HCT116 (cell line): ENCODE results near the gene PLSCR5. TPM values are rescaled to one million over a fixed set of nuclear protein-coding genes. Genes with fewer than 3 reads are reported as not detected.

Experiments used
- ATAC-seq: fragments of 200-7000 bp; cut with Tn5 transposase; 2 replicates; pipeline ENCODE4 v1.9.1; 2020; ENCODE audit warnings: mild to moderate bottlenecking, moderate library complexity
- BruUV-seq: library from RNA; stranded (reverse); fragments of 400-500 nt; replicated peaks from 2 replicates; lab custom pipeline; 2021; lab: Mats Ljungman, UMichigan
- CTCF ChIA-PET: fragments of 300-600 bp; sonication (Branson Sonifier 250); formaldehyde crosslinking; loops from one replicate; lab custom pipeline; 2021; ENCODE audit warnings: antibody characterized with exemption; lab: Charles Lee
- POLR2A ChIA-PET: fragments of 300-600, 350-600 bp; sonication (Branson Sonifier 250); formaldehyde crosslinking; loops from one replicate; lab custom pipeline; 2021; ENCODE audit warnings: antibody characterized with exemption; lab: Charles Lee
- RAD21 ChIA-PET, 2 experiments: fragments of 300-600 bp; sonication (Branson Sonifier 250); formaldehyde crosslinking; loops; one replicate each; lab custom pipeline; 2023; ENCODE audit warnings: low total read pairs in 2 of 2; ENCODE audit not compliant: uncharacterized antibody in 2 of 2, unreplicated experiment in 2 of 2, low non-redundant PET in 1 of 2; lab: Charles Lee
- DNase-seq: peaks from one replicate; pipeline ENCODE4 v3.0.0-alpha.2; 2010; ENCODE audit warnings: low read depth, low spot score
- H2AFZ ChIP-seq: fragments of 200-600 bp; shearing (Covaris generic), sonication (generic); 2 replicates; pipeline ENCODE4 v1.6.1; 2017; ENCODE audit warnings: low read depth, mixed run types, mixed read lengths, antibody characterized with exemption, low read length; ENCODE audit not compliant: poor library complexity, severe bottlenecking
- H3K27ac ChIP-seq: 2 replicates; pipeline ENCODE4 v1.5.1; 2012; ENCODE audit warnings: low read depth, low read length
- H3K27me3 ChIP-seq: fragments of 200-600 bp; sonication (generic); 2 replicates; pipeline ENCODE4 v1.6.1; 2016; ENCODE audit warnings: mixed run types, low read length, mixed read lengths; ENCODE audit not compliant: insufficient read depth
- H3K36me3 ChIP-seq, 2 experiments: fragments of 200-500 bp in 1 of 2; fragments of 200-600 bp in 1 of 2; sonication (Bioruptor generic) in 1 of 2; sonication (generic) in 1 of 2; 2 replicates each; pipeline versions ENCODE4 v1.5.1 to v1.6.1; 2014 to 2016; ENCODE audit warnings: low read length in 2 of 2, inconsistent platforms in 1 of 2, mixed read lengths in 1 of 2, mixed run types in 1 of 2; ENCODE audit not compliant: insufficient read depth in 2 of 2, control insufficient read depth in 1 of 2
- H3K4me1 ChIP-seq, 2 experiments: fragments of 200-600 bp in 1 of 2; sonication (generic) in 1 of 2; 2 replicates each; pipeline versions ENCODE4 v1.5.1 to v1.6.1; 2012 to 2017; ENCODE audit warnings: low read length in 2 of 2, inconsistent platforms in 1 of 2, mild to moderate bottlenecking in 1 of 2, mixed read lengths in 1 of 2, mixed run types in 1 of 2, moderate library complexity in 1 of 2; ENCODE audit not compliant: insufficient read depth in 2 of 2, control insufficient read depth in 1 of 2
- H3K4me2 ChIP-seq: fragments of 200-600 bp; sonication (generic); 2 replicates; pipeline ENCODE4 v1.6.1; 2017; ENCODE audit warnings: mixed run types, low read length, mixed read lengths
- H3K4me3 ChIP-seq, 2 experiments: fragments of 200-600 bp in 1 of 2; sonication (generic) in 1 of 2; replicated peaks in 1 of 2; 2 replicates each; pipeline ENCODE4 v1.5.1; 2011 to 2016; ENCODE audit warnings: low read length in 2 of 2, control low read depth in 1 of 2, low read depth in 1 of 2, mild to moderate bottlenecking in 1 of 2, mixed read lengths in 1 of 2, mixed run types in 1 of 2
- H3K79me2 ChIP-seq: fragments of 200-600 bp; sonication (generic); 2 replicates; pipeline ENCODE4 v1.6.1; 2017; ENCODE audit warnings: mild to moderate bottlenecking, mixed run types, low read length, moderate library complexity, mixed read lengths; ENCODE audit not compliant: insufficient read depth
- H3K9ac ChIP-seq: fragments of 200-600 bp; sonication (generic); 2 replicates; pipeline ENCODE4 v1.6.1; 2016; ENCODE audit warnings: low read length, mixed read lengths
- H3K9me2 ChIP-seq: fragments of 200-600 bp; sonication (generic), shearing (Covaris generic); 2 replicates; pipeline ENCODE4 v1.6.1; 2017; ENCODE audit warnings: mixed run types, mild to moderate bottlenecking, moderate library complexity; ENCODE audit not compliant: insufficient read depth
- H3K9me3 ChIP-seq, 2 experiments: fragments of 200-500 bp in 1 of 2; fragments of 200-600 bp in 1 of 2; sonication (Bioruptor generic) in 1 of 2; sonication (generic) in 1 of 2; 2 replicates each; pipeline ENCODE4 v1.6.1; 2014 to 2017; ENCODE audit warnings: low read length in 2 of 2, mixed read lengths in 2 of 2, inconsistent platforms in 1 of 2, low read depth in 1 of 2, mild to moderate bottlenecking in 1 of 2, mixed run types in 1 of 2, moderate library complexity in 1 of 2; ENCODE audit not compliant: control insufficient read depth in 1 of 2, insufficient read depth in 1 of 2
- H4K20me1 ChIP-seq: fragments of 200-600 bp; sonication (generic), shearing (Covaris generic); 2 replicates; pipeline ENCODE4 v1.6.1; 2017; ENCODE audit warnings: mixed run types, mild to moderate bottlenecking, moderate library complexity; ENCODE audit not compliant: insufficient read depth
- CBX3 ChIP-seq: IDR thresholded peaks from 2 replicates; pipeline ENCODE4 v1.6.1; 2012; ENCODE audit warnings: low read depth
- CEBPB ChIP-seq: IDR thresholded peaks from 2 replicates; pipeline ENCODE4 v1.6.1; 2012; ENCODE audit warnings: low read depth
- EGR1 ChIP-seq: IDR thresholded peaks from 2 replicates; pipeline ENCODE4 v1.6.1; 2012; ENCODE audit warnings: low read depth
- EZH2 ChIP-seq: fragments of 200-600 bp; sonication (generic); IDR thresholded peaks from 2 replicates; pipeline ENCODE4 v1.6.1; 2017; ENCODE audit warnings: antibody characterized with exemption, mixed run types
- EZH2phosphoT487 ChIP-seq: fragments of 200-600 bp; IDR thresholded peaks from 2 replicates; pipeline ENCODE4 v1.6.1; 2018; ENCODE audit warnings: antibody characterized with exemption, borderline replicate concordance
- FOSL1 ChIP-seq: IDR thresholded peaks from 2 replicates; pipeline ENCODE4 v1.6.1; 2012; ENCODE audit warnings: low read depth
- JUND ChIP-seq: IDR thresholded peaks from 2 replicates; pipeline ENCODE4 v1.6.1; 2012
- POLR2A ChIP-seq: IDR thresholded peaks from 2 replicates; pipeline ENCODE4 v1.7.0; 2011; ENCODE audit warnings: borderline replicate concordance; ENCODE audit not compliant: insufficient read depth, insufficient read length; ENCODE audit errors: extremely low read depth
- POLR2AphosphoS5 ChIP-seq: IDR thresholded peaks from 2 replicates; pipeline ENCODE4 v1.6.1; 2011; ENCODE audit warnings: mild to moderate bottlenecking, low read depth, low read length, moderate library complexity
- RAD21 ChIP-seq: IDR thresholded peaks from 2 replicates; pipeline ENCODE4 v1.6.1; 2012; ENCODE audit warnings: low read depth, mild to moderate bottlenecking
- SIN3A ChIP-seq: IDR thresholded peaks from 2 replicates; pipeline ENCODE4 v1.6.1; 2012; ENCODE audit warnings: low read depth
- TCF7L2 ChIP-seq: IDR thresholded peaks from 2 replicates; pipeline ENCODE4 v1.7.0; 2011; ENCODE audit warnings: borderline replicate concordance, inconsistent platforms; ENCODE audit not compliant: insufficient read depth, insufficient read length; ENCODE audit errors: extremely low read depth
- ZFX ChIP-seq: fragments of 450-650 bp; IDR thresholded peaks from 2 replicates; pipeline ENCODE4 v1.6.1; 2017
- ZNF274 ChIP-seq: fragments of 200-500 bp; sonication (Bioruptor generic); IDR thresholded peaks from 2 replicates; pipeline ENCODE4 v1.6.1; 2014; ENCODE audit warnings: mild to moderate bottlenecking, low read depth, low read length, inconsistent platforms
- intact Hi-C: fragments of 100-400 bp; cut with micrococcal nuclease; formaldehyde crosslinking; loops from 2 replicates; pipeline ENCODE4 v1.10.0; 2022
- total RNA-seq: library from RNA; stranded (reverse); gene quantifications from one replicate; pipeline ENCODE4 v1.2.1, GENCODE V29; 2021; ENCODE audit not compliant: unreplicated experiment
- TF ChIP-seq, protein P1 (sequence below): IDR thresholded peaks from 2 replicates; pipeline ENCODE4 v1.6.1; 2012
- TF ChIP-seq, protein P2 (sequence below): IDR thresholded peaks from 2 replicates; pipeline ENCODE4 v1.6.1; 2012
- TF ChIP-seq, protein P3 (sequence below), 3 experiments: fragments of 200-600 bp in 1 of 3; sonication (generic) in 1 of 3; IDR thresholded peaks in 2 of 3; conservative IDR thresholded peaks in 1 of 3; 2 replicates each; pipeline ENCODE4 v1.5.1; 2012 to 2017; ENCODE audit warnings: low read depth in 2 of 3, low read length in 2 of 3, antibody characterized with exemption in 1 of 3, borderline replicate concordance in 1 of 3, control low read depth in 1 of 3, mild to moderate bottlenecking in 1 of 3, mixed read lengths in 1 of 3, mixed run types in 1 of 3, moderate library complexity in 1 of 3; ENCODE audit not compliant: insufficient read depth in 1 of 3

PLSCR5 gene
- total RNA-seq, 1 experiment from 2014 or later = not detected

DNA sequence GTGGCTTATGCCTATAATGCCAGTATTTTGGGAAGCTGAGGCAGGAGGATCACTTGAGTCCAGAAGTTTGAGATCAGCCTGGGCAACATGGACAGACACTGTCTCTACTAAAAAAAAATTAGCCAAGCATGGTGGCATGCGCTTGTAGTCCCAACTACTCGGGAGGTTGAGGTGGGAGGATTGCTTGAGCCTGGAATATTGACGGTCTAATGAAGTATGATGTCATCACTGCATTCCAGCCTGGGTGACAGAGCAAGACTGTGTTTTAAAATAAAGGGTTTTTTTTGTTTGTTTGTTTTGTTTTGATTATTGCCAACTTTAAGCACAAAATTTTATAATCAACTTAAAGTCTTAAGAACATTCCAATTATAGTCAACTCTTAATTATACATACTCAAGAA, 67.5 kb downstream of the PLSCR5 start:
- ATAC-seq = no peak
- no peak overlapping the region for H3K4me2 ChIP-seq
- no peaks in the 10 kb centered on the region for H3K27me3 ChIP-seq
- intact Hi-C loops = no loop called here
- no peak overlapping the region for H2AFZ ChIP-seq
- TF ChIP-seq FOSL1 (no peak), TCF7L2 (no peak), SIN3A (no peak), EZH2phosphoT487 (no peak), CBX3 (no peak), EZH2 (no peak), CEBPB (no peak), POLR2AphosphoS5 (no peak), JUND (no peak), ZNF274 (no peak), POLR2A (no peak), ZFX (no peak), EGR1 (no peak), RAD21 (no peak)
- TF ChIP-seq, protein P1, sequence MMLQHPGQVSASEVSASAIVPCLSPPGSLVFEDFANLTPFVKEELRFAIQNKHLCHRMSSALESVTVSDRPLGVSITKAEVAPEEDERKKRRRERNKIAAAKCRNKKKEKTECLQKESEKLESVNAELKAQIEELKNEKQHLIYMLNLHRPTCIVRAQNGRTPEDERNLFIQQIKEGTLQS = no peak
- TF ChIP-seq, protein P2, sequence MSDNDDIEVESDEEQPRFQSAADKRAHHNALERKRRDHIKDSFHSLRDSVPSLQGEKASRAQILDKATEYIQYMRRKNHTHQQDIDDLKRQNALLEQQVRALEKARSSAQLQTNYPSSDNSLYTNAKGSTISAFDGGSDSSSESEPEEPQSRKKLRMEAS = no peak
- TF ChIP-seq, protein P3, sequence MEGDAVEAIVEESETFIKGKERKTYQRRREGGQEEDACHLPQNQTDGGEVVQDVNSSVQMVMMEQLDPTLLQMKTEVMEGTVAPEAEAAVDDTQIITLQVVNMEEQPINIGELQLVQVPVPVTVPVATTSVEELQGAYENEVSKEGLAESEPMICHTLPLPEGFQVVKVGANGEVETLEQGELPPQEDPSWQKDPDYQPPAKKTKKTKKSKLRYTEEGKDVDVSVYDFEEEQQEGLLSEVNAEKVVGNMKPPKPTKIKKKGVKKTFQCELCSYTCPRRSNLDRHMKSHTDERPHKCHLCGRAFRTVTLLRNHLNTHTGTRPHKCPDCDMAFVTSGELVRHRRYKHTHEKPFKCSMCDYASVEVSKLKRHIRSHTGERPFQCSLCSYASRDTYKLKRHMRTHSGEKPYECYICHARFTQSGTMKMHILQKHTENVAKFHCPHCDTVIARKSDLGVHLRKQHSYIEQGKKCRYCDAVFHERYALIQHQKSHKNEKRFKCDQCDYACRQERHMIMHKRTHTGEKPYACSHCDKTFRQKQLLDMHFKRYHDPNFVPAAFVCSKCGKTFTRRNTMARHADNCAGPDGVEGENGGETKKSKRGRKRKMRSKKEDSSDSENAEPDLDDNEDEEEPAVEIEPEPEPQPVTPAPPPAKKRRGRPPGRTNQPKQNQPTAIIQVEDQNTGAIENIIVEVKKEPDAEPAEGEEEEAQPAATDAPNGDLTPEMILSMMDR (IDR thresholded peaks at IDR 0.05 in 2 of 3, conservative IDR thresholded peaks at IDR 0.05 in 1 of 3; ENCODE audit: borderline replicate concordance in 1 of 3, insufficient read depth in 1 of 3, low read depth in 2 of 3, low read length in 2 of 3) = no peak
- TF ChIP-seq, all 23 proteins: peak for 0
- no peaks in the 10 kb centered on the region for H4K20me1 ChIP-seq
- ChIA-PET CTCF (no interaction called here), POLR2A (no interaction called here), RAD21 (no interaction called here)
- no peak for DNase-seq
- H3K9me3 ChIP-seq = no peaks in the 10 kb centered on the region
- H3K9ac ChIP-seq = no peak overlapping the region
- no peak overlapping the region for H3K4me3 ChIP-seq
- peaks cover 65% of the 10 kb centered on the region for H3K79me2 ChIP-seq
- no peaks in the 10 kb centered on the region for H3K9me2 ChIP-seq
- H3K4me1 ChIP-seq = no peaks in the 10 kb centered on the region
- H3K36me3 ChIP-seq = no peaks in the 10 kb centered on the region; a peak in 1 of 4 replicates
- BruUV-seq = no TSS peak
- no peak overlapping the region for H3K27ac ChIP-seq
